Thoracic aorta (tissue), 2 donors: ENCODE measurements around the gene SEPTIN11. TPM values are rescaled to one million over a fixed set of nuclear protein-coding genes. Genes with fewer than 3 reads are reported as not detected.

ENCODE experiments used
- ATAC-seq: fragments of 150-250 bp; one replicate; pipeline ENCODE4 v1.8.0; 2017; ENCODE audit warnings: low read depth; ENCODE audit not compliant: insufficient number of reproducible peaks, low FRiP score
- DNase-seq: peaks from one replicate; pipeline ENCODE4 v3.0.0-alpha.2; 2020; ENCODE audit warnings: low spot score
- H3K27ac ChIP-seq, 2 donors: fragments of 200-600 bp; sonication (generic); 1 replicate in 1 of 2; 2 replicates in 1 of 2; pipeline ENCODE4 v1.5.1; 2016; ENCODE audit warnings: mild to moderate bottlenecking in 2 of 2, moderate library complexity in 2 of 2
- H3K27me3 ChIP-seq: fragments of 200-600 bp; sonication (generic); replicated peaks from 2 replicates; pipeline ENCODE4 v1.6.0; 2016; ENCODE audit warnings: mild to moderate bottlenecking; ENCODE audit not compliant: insufficient read depth
- H3K36me3 ChIP-seq: fragments of 200-600 bp; sonication (generic); one replicate; pipeline ENCODE4 v1.5.1; 2016
- H3K4me1 ChIP-seq, 2 donors: fragments of 200-600 bp; sonication (generic); 1 replicate in 1 of 2; 2 replicates in 1 of 2; pipeline versions ENCODE4 v1.5.1 to v1.6.0; 2016; ENCODE audit warnings: low read depth in 2 of 2, mild to moderate bottlenecking in 1 of 2; ENCODE audit not compliant: control insufficient read depth in 1 of 2
- H3K4me3 ChIP-seq: fragments of 200-600 bp; sonication (generic); 2 replicates; pipeline ENCODE4 v1.5.1; 2016; ENCODE audit warnings: mild to moderate bottlenecking
- H3K9me3 ChIP-seq: fragments of 200-600 bp; sonication (generic); 2 replicates; pipeline ENCODE4 v1.5.1; 2016
- total RNA-seq, 2 donors: library from RNA; depleted of rRNA; stranded (reverse); fragments of >200 nt; gene quantifications; one replicate each; pipeline versions ENCODE4 v1.1.0 to v1.2.3, GENCODE V29; 2016
- TF ChIP-seq, protein P1 (sequence below): fragments of 200-600 bp; sonication (generic); IDR thresholded peaks from one replicate; pipeline ENCODE4 v1.5.1; 2019; ENCODE audit warnings: antibody characterized with exemption

The SEPTIN11 gene
- total RNA-seq, 2 donors from 2014 or later = 142 to 156 TPM

DNA sequence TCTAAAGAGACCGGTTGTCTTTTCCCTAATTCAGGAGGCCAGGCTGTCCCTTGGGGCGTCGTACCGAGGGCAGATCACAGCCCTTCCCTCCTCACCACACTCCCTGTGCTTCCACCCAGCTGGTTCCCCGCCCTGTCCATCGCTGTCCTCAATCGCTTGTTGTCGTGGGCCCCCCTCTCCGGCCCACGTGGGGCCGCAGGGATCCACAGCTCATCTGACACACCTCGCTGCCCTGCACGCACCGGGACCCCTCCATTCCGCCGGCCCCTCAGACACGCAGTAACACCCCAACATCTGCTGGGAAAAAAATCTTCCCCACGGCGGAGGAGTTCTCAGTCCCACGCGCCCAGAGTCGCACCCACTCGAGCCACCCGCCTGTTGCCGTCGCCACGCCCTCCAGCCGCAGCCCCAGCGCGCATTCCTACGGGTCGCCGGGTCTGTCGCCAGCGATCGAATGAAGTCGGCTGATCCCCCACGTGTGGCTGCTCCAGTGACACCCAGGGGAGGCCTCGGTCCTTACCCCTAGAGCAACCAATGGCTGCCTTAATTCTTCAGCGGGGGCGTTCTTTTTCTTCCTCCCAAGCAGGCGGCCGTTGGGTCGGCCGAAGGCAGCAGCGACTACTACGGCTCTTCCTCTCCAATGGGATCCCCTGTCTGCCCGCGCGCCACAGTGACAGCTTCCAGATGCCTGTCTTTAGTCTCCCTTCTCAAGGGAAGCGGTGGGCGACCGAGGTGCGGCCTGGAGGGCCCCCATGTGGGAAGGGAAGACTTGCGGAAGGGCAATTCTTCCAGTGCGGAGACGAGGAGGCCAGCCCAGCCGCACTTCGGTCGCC, 893 bp upstream of the SEPTIN11 start:
- Histone ChIP-seq H3K36me3 (no peaks in the 10 kb centered on the region), H3K4me1 (peaks cover 7 to 34% of the 10 kb centered on the region in 2 donors), H3K27ac (peak overlapping the region; percentile 92 to 95), H3K4me3 (peak overlapping the region; percentile 80), H3K9me3 (no peaks in the 10 kb centered on the region), H3K27me3 (no peaks in the 10 kb centered on the region)
- TF ChIP-seq, protein P1, sequence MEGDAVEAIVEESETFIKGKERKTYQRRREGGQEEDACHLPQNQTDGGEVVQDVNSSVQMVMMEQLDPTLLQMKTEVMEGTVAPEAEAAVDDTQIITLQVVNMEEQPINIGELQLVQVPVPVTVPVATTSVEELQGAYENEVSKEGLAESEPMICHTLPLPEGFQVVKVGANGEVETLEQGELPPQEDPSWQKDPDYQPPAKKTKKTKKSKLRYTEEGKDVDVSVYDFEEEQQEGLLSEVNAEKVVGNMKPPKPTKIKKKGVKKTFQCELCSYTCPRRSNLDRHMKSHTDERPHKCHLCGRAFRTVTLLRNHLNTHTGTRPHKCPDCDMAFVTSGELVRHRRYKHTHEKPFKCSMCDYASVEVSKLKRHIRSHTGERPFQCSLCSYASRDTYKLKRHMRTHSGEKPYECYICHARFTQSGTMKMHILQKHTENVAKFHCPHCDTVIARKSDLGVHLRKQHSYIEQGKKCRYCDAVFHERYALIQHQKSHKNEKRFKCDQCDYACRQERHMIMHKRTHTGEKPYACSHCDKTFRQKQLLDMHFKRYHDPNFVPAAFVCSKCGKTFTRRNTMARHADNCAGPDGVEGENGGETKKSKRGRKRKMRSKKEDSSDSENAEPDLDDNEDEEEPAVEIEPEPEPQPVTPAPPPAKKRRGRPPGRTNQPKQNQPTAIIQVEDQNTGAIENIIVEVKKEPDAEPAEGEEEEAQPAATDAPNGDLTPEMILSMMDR = no peak
- peak; percentile 50 for DNase-seq
- peak; percentile 56 for ATAC-seq

DNA sequence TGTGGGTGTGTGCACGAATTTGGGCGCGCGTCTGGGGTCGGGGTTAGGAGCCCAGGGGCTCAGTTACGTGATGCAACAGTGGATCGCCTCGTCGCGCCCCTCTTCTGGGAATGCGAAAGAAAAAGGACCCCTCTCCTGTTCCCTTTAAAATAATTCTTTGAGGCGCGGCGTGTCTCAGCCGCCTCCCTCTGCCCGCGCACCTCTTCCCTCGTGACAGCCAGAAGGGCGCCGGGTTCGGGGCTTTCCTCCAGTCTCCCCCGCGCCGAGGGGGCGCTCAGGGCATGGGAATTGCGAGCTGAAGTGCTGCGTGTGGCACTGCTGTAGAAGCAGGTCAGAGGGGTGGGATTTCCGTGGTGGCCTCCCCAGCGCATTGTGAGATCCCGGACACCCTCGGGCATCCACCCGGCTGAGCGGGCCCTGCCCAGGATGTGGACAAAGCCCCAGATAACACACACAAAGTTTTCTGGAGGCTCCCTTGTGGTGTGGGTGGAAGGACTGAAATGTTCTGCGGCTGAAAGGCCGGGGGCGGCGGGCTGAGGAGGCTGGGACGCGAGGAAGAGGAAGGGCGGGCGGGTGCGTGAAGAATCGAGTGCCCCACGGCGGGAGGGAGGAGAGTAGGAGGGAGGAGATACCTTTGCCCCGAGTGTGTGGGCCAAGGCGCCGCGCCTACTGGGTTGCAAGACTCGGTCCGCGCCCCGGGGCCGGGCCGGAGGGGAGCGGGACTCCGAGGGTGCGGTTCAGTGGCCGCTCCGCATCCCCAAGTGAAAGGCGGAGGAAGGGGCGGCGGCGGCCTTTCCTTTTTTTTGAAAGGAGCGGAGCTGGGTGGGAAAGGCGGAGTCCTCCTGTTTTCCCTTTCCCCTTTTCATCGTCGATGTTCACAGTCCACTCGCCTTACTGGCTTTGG, 752 bp downstream of the SEPTIN11 start:
- TF ChIP-seq, protein P1 = no peak

DNA sequence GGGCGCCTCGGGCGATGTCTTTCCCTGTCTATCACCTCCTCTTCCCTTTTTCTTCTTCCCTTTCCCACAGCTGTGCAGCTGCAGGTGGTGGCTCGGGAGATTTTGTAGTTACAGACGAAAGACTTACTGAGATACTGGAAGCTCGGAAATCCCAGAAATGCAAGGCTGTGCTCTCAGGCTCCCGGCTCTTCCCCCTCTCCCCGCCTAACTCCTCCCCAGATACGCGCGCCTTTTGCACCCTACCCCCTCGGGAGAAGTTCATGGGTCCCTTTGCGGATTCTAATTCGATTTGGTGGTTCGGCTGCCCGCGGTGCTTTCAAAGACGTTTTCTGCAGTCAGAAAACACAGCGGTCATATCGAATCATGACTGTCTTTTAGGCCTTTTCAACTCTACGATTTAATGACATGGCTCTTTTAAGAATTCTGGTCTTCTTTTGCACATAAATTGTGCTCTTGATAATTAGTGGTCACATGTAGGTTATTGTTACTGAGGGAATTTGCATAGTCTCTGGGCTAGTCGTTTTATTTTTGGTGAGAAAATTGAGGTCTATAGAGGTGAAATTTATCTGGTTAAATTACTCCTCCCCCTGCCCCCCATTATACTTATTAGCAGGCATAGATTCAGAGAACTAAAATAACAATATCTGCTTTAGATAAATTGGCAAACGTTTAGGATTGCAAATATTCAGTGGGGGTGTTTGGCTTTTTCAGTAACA, 1.6 kb downstream of the SEPTIN11 start:
- peak overlapping the region; percentile 92 to 95 for H3K27ac ChIP-seq
- H3K4me1 ChIP-seq = peaks cover 12 to 54% of the 10 kb centered on the region in 2 donors
- H3K4me3 ChIP-seq = peak overlapping the region; percentile 80
- TF ChIP-seq, protein P1 = no peak
- no peaks in the 10 kb centered on the region for H3K36me3 ChIP-seq
- H3K27me3 ChIP-seq = no peaks in the 10 kb centered on the region
- DNase-seq (no peak), ATAC-seq (no peak)
- H3K9me3 ChIP-seq = no peaks in the 10 kb centered on the region

More for the DNA sequence above, 752 bp downstream of the SEPTIN11 start:
- Histone ChIP-seq H3K27me3 (no peaks in the 10 kb centered on the region), H3K27ac (peak overlapping the region; percentile 92 to 95), H3K9me3 (no peaks in the 10 kb centered on the region), H3K4me1 (peaks cover 10 to 46% of the 10 kb centered on the region in 2 donors), H3K4me3 (peak overlapping the region; percentile 80), H3K36me3 (no peaks in the 10 kb centered on the region)
- ATAC-seq = peak; percentile 17
- no peak for DNase-seq

DNA sequence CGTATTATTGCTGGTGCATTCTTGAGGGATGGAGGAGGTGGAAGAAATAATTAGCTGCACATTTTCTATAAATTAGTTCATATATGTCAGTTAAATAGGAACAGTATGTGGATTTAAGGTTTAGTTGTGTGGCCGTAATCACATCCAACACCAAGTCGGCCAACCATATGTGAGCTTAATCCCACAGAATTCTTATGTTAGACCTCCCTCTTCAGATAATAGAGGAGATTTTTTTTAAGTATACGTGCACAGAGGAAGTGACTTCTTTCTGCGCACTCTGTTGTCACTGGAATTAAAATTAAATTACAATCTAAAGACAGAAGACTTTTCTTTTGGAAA, 2.1 kb downstream of the SEPTIN11 start:
- Histone ChIP-seq H3K4me3 (peak overlapping the region; percentile 80), H3K4me1 (peaks cover 12 to 60% of the 10 kb centered on the region in 2 donors), H3K9me3 (no peaks in the 10 kb centered on the region), H3K27ac (no peak overlapping the region), H3K27me3 (no peaks in the 10 kb centered on the region), H3K36me3 (no peaks in the 10 kb centered on the region)
- ATAC-seq (no peak), DNase-seq (no peak)
- TF ChIP-seq, protein P1 = no peak
